Heart left ventricle (tissue), 16 donors: Measurements from ENCODE around the gene CSF1. TPM values are rescaled to one million over a fixed set of nuclear protein-coding genes. Genes with fewer than 3 reads are reported as not detected.

Experiments used
- ATAC-seq, 4 donors: fragments of 200-7000 bp; cut with Tn5 transposase; one replicate each; pipeline ENCODE4 v1.9.1; 2020 to 2022; ENCODE audit warnings: moderate library complexity in 4 of 4, mild to moderate bottlenecking in 3 of 4, moderate number of reproducible peaks in 1 of 4
- DNase-seq, 5 donors: peaks; one replicate each; pipeline ENCODE4 v3.0.0-alpha.2; 2020
- H3K27ac ChIP-seq, 12 donors: fragments of 200-600 bp; sonication (generic) in 4 of 12; one replicate each; pipeline versions ENCODE4 v1.5.0 to v1.8.0; 2016 to 2022; ENCODE audit warnings: mild to moderate bottlenecking in 2 of 12
- H3K27me3 ChIP-seq, 9 donors: fragments of 200-600 bp; sonication (generic) in 2 of 9; one replicate each; pipeline versions ENCODE4 v1.5.1 to v1.8.0; 2016 to 2022; ENCODE audit warnings: mild to moderate bottlenecking in 3 of 9
- H3K36me3 ChIP-seq, 9 donors: fragments of 200-600 bp; sonication (generic) in 2 of 9; one replicate each; pipeline versions ENCODE4 v1.5.0 to v1.8.0; 2018 to 2022; ENCODE audit warnings: mild to moderate bottlenecking in 2 of 9
- H3K4me1 ChIP-seq, 12 donors: fragments of 200-600 bp; sonication (generic) in 4 of 12; one replicate each; pipeline versions ENCODE4 v1.5.0 to v1.8.0; 2016 to 2022; ENCODE audit warnings: mild to moderate bottlenecking in 3 of 12
- H3K4me3 ChIP-seq, 12 donors: fragments of 200-600 bp; sonication (generic) in 4 of 12; one replicate each; pipeline versions ENCODE4 v1.5.0 to v1.8.0; 2017 to 2022; ENCODE audit warnings: mild to moderate bottlenecking in 9 of 12, moderate library complexity in 4 of 12
- H3K9me3 ChIP-seq, 12 donors: fragments of 200-600 bp; sonication (generic) in 4 of 12; one replicate each; pipeline versions ENCODE4 v1.5.0 to v1.8.0; 2016 to 2022; ENCODE audit warnings: mild to moderate bottlenecking in 1 of 12
- POLR2A ChIP-seq, 2 donors: fragments of 450-650 bp; IDR thresholded peaks; one replicate each; pipeline ENCODE4 v1.6.1; 2017; ENCODE audit warnings: antibody characterized with exemption in 2 of 2, mild to moderate bottlenecking in 2 of 2, moderate library complexity in 2 of 2
- WGBS, 4 donors: extraction: QIAGEN DNeasy Blood & Tissue Kit in 2 of 4; methylation state at CpG; one replicate each; pipeline versions ENCODE4 v1.1.5 to v1.1.7; 2013 to 2018; 5-methylcytosine and 5-hydroxymethylcytosine counted together
- intact Hi-C, 10 donors: fragments of 100-400 bp; cut with DNase I; formaldehyde crosslinking; loops; one replicate each; pipeline versions ENCODE4 v1.11.1 to v1.14.2; 2022
- polyA plus RNA-seq, 2 donors: library from polyadenylated mRNA; stranded (reverse); fragments of 200-250 nt; gene quantifications; one replicate each; pipeline ENCODE4 v1.2.3, GENCODE V29; 2013
- total RNA-seq, 9 donors: library from RNA; depleted of rRNA in 2 of 9; stranded (reverse); fragments of >200 nt in 2 of 9; fragmentation: NEBNext Ultra II Directional in 3 of 9; extraction: Animal tissue kit (Norgen Biotek cat#: 25700) in 3 of 9; gene quantifications; one replicate each; pipeline versions ENCODE4 v1.1.0 to v1.2.4, GENCODE V29; 2016 to 2023
- TF ChIP-seq, protein P1 (sequence below), 12 donors: fragments of 200-600 bp; sonication (generic) in 4 of 12; IDR thresholded peaks; one replicate each; pipeline versions ENCODE4 v1.5.0 to v1.8.0; 2018 to 2022; ENCODE audit warnings: antibody characterized with exemption in 12 of 12, mild to moderate bottlenecking in 5 of 12
- donor health status: ischemic (EF 13 %, LVEDD 7.1; RV severe dilation, severe dysfunction).
- donor health status: healthy with polysubstance abuse.
- donor health status: DM: no; HTN: yes; CAD: no.
- donor health status: DM: no; HTN: no; CAD: no.
- donor health status: ischemic (EF 25% LVEDD 6.9; RV normal size, moderate dysfunction).
- donor health status: ischemic (EF 25% LVEDD 5.7; RV mildly dilated, moderate dysfunction).
- donor health status: healthy.
- donor health status: DM: yes; HTN: yes; CAD: no.
- donor health status: ischemic (EF 35%, LVEDD 5.7; RV mildly dilated, moderate dysfunction).
- donor health status: nonischemic (EF 11% LVEDD 7.7; RV severe dilation, severe dysfunction).
- donor health status: DM: yes; HTN: yes; CAD: no.
- donor health status: PGD.
- donor health status: ischemic (EF 29% LVEDD 5.4; RV normal size, mild dysfunction).
- donor health status: nonischemic (EF 23%, LVEDD 6.1; RV moderate dilation, normal function).

CSF1 gene
- total and polyA plus RNA-seq, 11 donors: 9.0 to 64.8 (median 13.3) TPM

GRCh38 chr1:109896681-109897080 lies 14.0 kb upstream of the CSF1 start:
- intact Hi-C loops: loop anchor here in 2 of 10 donors (5.0 kb wide), 2 partner anchors 49 to 104 kb away; no protein-coding TSS in a partner anchor
- no peak for DNase-seq
- H3K27me3 ChIP-seq: no peaks in the 10 kb centered on the region
- H3K36me3 ChIP-seq: no peaks in the 10 kb centered on the region
- 65 to 76% (median 73%) methylated on average over 8 of the region's 8 CpGs for WGBS, 4 donors
- H3K9me3 ChIP-seq: no peaks in the 10 kb centered on the region
- TF ChIP-seq POLR2A (IDR thresholded peaks at IDR 0.05): no peak
- TF ChIP-seq, protein P1, sequence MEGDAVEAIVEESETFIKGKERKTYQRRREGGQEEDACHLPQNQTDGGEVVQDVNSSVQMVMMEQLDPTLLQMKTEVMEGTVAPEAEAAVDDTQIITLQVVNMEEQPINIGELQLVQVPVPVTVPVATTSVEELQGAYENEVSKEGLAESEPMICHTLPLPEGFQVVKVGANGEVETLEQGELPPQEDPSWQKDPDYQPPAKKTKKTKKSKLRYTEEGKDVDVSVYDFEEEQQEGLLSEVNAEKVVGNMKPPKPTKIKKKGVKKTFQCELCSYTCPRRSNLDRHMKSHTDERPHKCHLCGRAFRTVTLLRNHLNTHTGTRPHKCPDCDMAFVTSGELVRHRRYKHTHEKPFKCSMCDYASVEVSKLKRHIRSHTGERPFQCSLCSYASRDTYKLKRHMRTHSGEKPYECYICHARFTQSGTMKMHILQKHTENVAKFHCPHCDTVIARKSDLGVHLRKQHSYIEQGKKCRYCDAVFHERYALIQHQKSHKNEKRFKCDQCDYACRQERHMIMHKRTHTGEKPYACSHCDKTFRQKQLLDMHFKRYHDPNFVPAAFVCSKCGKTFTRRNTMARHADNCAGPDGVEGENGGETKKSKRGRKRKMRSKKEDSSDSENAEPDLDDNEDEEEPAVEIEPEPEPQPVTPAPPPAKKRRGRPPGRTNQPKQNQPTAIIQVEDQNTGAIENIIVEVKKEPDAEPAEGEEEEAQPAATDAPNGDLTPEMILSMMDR (IDR thresholded peaks at IDR 0.05): no peak
- H3K27ac ChIP-seq: peak overlapping the region in 10 of 12 donors; percentile 12 to 83 (median 68)
- H3K4me3 ChIP-seq: no peak overlapping the region
- ATAC-seq: peak in 1 of 4 donors; percentile 8
- peaks cover 0 to 75% (median 46%) of the 10 kb centered on the region in 12 donors for H3K4me1 ChIP-seq

DNA sequence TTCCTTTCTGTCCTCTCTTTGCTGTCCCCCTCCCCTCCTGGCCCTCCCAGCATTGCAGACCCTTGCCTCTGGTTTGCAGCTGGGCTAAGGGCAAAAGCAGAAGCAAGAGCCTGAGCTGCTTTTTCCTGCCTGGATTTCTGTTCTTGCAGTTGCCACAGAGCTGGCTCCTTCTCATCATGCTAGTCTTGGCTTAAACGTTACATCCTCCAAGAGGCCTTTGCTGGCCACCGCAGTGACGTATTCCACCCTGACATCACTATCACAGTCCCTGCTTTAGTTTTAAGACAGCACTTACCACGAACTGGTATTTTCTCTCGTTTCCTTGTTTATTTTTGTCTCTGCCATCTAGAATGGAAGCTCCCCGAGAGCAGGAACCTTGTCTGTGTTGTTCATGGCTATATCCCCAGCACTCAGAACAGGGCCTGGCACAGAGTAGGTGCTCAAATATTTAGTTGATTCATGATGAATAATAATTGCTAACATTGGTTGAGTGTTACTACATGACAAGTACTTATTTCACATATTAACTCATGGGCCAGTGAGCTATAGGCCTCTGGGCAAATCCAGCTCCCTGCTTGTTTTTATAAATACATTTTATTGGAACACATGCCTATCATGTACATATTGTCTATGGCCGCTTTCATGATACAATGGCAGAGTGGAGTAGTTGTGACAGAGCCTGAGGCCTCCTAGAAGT lies 13.2 kb upstream of the CSF1 start:
- peaks cover 0 to 73% (median 42%) of the 10 kb centered on the region in 12 donors for H3K4me1 ChIP-seq
- intact Hi-C loops: loop anchor here in 2 of 10 donors (5.0 kb wide), 2 partner anchors 50 to 105 kb away; no protein-coding TSS in a partner anchor

GRCh38 chr1:109898842-109899241 lies 11.8 kb upstream of the CSF1 start:
- H3K4me3 ChIP-seq: no peak overlapping the region
- TF ChIP-seq, protein P1 (IDR thresholded peaks at IDR 0.05): no peak
- TF ChIP-seq POLR2A (IDR thresholded peaks at IDR 0.05): no peak
- no peaks in the 10 kb centered on the region for H3K27me3 ChIP-seq
- H3K36me3 ChIP-seq: no peaks in the 10 kb centered on the region
- intact Hi-C loops: loop anchor here in 2 of 10 donors (5.0 kb wide), 2 partner anchors 52 to 107 kb away; no protein-coding TSS in a partner anchor
- peak in 3 of 4 donors; percentile 21 to 78 (median 63) for ATAC-seq
- H3K27ac ChIP-seq: peak overlapping the region in 10 of 12 donors; percentile 2 to 73 (median 42)
- WGBS, 4 donors: 62 to 92% (median 68%) methylated on average over 2 of the region's 2 CpGs
- peaks cover 0 to 71% (median 39%) of the 10 kb centered on the region in 12 donors for H3K4me1 ChIP-seq
- H3K9me3 ChIP-seq: no peaks in the 10 kb centered on the region
- no peak for DNase-seq

More for the DNA sequence above, 13.2 kb upstream of the CSF1 start:
- Histone ChIP-seq H3K27me3 (no peaks in the 10 kb centered on the region), H3K36me3 (no peaks in the 10 kb centered on the region), H3K9me3 (no peaks in the 10 kb centered on the region), H3K27ac (peak overlapping the region in 8 of 12 donors; percentile 19 to 83 (median 66)), H3K4me3 (no peak overlapping the region)
- DNase-seq (no peak), ATAC-seq (no peak)
- WGBS, 4 donors: 68 to 78% (median 75%) methylated on average over 7 of the region's 7 CpGs
- TF ChIP-seq POLR2A (IDR thresholded peaks at IDR 0.05): no peak
- TF ChIP-seq, protein P1 (IDR thresholded peaks at IDR 0.05): no peak

DNA sequence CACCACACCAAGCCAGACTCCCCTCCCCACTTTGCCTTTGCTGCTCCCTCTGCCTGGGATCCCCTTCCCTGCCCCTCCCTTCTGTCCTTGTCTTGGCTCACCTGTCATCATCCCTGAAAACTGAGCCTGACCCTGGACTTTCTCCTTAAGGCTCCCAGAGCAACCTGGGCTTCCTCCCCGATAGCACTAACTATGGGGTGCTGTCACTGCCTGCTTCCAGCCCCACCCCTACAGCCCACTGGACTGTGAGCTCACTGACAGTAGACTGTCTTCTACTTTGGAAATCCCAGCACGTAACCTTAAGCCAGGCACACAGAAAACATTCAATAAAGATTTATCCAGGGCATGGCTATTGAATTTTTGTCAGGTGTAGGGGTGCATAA lies 9.5 kb upstream of the CSF1 start:
- no peak for TF ChIP-seq POLR2A (IDR thresholded peaks at IDR 0.05)
- TF ChIP-seq, protein P1 (IDR thresholded peaks at IDR 0.05): no peak
- Histone ChIP-seq H3K27ac (no peak overlapping the region), H3K4me3 (no peak overlapping the region), H3K4me1 (peaks cover 0 to 49% (median 26%) of the 10 kb centered on the region in 12 donors), H3K27me3 (no peaks in the 10 kb centered on the region), H3K9me3 (no peaks in the 10 kb centered on the region), H3K36me3 (no peaks in the 10 kb centered on the region)
- ATAC-seq: no peak
- 92 to 100% (median 96%) methylated on average over 2 of the region's 2 CpGs for WGBS, 4 donors
- DNase-seq: no peak
- intact Hi-C loops: no loop called here
